ENCODE results near the gene MRPL43.
A peak's percentile ranks its signal among the peaks of the same experiment; 100 is the strongest.

The MRPL43 gene

DNA sequence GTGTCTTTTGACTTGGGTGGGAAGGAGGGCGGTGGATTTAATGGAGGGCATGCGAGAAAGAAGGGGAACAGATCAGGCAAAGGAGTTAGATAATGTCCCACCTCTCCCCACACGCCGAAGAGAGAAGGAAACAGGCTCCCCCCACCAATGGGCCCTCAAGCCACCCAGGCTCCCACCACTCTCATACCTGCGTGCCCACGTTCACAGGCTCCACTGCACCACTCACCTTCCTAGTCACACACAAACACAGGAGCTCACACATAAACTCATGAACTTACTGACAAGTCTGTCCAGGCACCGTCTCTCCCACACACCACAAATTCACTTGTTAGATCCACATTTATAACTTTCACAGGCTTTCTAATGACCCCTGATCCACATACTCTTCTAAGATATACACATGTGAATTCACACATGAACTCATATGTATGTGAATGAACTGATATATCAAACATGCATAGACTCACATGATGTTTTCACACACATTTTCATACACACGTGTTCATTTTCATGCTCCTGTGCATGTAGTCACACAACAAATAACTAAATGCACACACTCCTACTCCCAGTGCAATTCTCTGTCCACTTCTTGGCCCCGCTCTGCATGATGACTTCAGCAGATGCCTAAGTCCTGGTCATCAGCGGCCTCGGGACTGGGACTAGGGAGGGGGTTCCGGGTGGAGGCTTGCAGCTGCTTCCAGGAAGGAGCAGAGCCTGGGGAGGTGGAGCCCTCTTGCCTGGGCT, 13.8 kb upstream of the MRPL43 start:
- H3K27ac ChIP-seq = peak overlapping the region; percentile 96
- TF ChIP-seq, protein P1, sequence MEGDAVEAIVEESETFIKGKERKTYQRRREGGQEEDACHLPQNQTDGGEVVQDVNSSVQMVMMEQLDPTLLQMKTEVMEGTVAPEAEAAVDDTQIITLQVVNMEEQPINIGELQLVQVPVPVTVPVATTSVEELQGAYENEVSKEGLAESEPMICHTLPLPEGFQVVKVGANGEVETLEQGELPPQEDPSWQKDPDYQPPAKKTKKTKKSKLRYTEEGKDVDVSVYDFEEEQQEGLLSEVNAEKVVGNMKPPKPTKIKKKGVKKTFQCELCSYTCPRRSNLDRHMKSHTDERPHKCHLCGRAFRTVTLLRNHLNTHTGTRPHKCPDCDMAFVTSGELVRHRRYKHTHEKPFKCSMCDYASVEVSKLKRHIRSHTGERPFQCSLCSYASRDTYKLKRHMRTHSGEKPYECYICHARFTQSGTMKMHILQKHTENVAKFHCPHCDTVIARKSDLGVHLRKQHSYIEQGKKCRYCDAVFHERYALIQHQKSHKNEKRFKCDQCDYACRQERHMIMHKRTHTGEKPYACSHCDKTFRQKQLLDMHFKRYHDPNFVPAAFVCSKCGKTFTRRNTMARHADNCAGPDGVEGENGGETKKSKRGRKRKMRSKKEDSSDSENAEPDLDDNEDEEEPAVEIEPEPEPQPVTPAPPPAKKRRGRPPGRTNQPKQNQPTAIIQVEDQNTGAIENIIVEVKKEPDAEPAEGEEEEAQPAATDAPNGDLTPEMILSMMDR (IDR thresholded peaks at IDR 0.05) = no peak
- no peak for TF ChIP-seq ZFX (IDR thresholded peaks at IDR 0.05; ENCODE audit: borderline replicate concordance)

DNA sequence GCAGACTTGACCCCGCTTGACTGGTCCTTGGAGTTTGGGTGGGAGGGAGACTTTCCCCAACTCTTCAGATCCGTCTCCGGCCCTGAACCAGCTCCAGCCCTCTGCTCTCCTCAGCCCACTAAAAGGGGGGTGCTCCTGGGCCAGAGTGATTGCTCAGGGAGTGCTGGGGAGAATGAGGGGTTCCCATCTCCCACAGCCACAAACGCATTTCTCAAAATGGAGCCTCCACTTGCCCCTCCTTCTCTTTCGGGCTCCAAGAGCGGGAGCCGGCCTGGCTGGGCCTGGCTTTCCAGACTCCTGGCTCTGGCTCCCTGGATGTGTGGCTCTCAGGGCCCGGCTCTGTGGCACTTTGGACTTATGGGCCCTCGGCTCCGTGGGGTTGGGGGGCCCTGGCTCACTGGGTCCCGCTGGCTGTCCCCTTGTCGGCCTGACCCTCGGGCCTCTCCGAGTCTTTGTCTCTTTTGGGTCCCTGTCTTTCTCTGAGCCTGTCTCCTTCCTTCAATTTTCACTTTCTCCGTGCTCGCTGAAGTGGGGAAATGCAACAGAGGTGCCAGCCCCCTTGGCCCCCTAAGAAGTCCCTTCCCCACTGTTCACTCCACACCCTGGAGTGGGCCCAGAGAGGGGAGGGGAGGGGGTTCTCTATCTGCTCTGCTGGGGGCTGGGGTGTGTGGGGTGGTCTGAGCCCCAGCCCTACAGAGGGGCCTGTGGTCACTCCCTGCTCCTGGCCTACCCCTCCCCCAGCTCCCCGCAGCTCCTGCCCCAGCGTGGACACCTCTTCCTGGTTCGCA, 13.0 kb upstream of the MRPL43 start:
- peak overlapping the region; percentile 96 for H3K27ac ChIP-seq
- TF ChIP-seq, protein P1 (IDR thresholded peaks at IDR 0.05) = no peak
- no peak for TF ChIP-seq ZFX (IDR thresholded peaks at IDR 0.05; ENCODE audit: borderline replicate concordance)

DNA sequence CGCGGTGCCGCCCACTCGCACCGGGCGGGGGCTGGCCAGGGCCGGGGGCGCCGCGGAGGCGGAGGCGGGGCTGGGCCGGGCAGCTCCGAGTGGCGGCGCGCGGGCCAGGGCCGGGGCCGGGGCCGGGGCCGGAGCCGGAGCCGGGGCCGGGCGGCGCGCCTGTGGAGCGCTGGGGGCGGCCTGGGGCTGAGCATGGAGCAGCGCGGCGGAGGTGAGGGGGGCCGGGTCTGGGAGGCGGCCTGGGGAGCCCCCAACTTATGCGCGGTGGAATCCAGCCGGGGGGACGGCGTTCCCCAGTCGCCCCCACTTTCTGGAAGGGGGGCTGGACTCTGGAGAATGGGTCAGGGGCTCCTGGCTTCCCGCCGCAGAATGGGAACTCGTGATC, 12.4 kb upstream of the MRPL43 start, which contains the start of gene LZTS2:
TSS of gene LZTS2 (plus strand) at position 67 of the 385 bp plus-strand sequence. CDS start 2,731 bp downstream, outside the sequence.
- TF ChIP-seq, protein P1 (IDR thresholded peaks at IDR 0.05) = no peak
- no peak for TF ChIP-seq ZFX (IDR thresholded peaks at IDR 0.05; ENCODE audit: borderline replicate concordance)
- peak within 1 kb of the TSS; percentile 96 for H3K27ac ChIP-seq

DNA sequence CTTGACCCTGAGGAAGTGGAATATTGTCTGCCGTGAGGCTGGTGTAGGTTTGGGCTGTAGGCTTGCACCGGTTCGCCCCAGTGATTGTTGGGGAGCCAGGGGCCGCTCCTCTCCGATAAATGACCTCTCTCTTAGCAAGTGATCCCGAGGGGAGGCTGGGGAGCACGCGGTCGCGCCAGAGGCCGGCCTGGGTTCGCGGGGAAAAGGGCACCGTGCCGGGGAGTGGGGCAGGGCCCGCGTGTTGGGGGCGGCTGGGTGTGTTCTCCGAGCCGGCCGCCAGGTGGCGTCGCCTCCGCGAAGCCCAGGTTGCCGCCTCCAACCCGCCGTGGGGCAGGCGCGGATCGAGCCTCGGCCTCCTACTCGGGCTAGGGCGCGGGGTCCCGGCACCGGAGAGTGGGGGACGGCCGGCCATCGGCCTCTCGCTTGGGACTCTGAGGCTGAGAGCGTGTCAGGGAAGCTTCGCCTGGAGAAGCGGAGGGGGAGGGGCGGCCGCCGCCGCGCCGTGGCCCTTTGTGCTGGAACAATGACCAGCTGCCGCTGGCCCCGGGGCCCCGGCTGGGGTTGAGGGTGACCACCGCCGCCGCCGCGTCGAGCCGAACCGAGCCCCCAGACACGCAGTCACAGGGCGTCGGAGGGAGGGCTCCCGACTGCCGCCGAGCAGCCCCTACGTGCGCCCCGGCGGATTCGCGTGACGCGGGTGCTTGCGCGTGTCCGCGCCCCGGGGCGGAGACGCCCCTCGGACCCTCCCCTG, 11.9 kb upstream of the MRPL43 start:
- peak overlapping the region; percentile 96 for H3K27ac ChIP-seq
- TF ChIP-seq ZFX (IDR thresholded peaks at IDR 0.05; ENCODE audit: borderline replicate concordance) = no peak
- TF ChIP-seq, protein P1 (IDR thresholded peaks at IDR 0.05) = peak; percentile 95

DNA sequence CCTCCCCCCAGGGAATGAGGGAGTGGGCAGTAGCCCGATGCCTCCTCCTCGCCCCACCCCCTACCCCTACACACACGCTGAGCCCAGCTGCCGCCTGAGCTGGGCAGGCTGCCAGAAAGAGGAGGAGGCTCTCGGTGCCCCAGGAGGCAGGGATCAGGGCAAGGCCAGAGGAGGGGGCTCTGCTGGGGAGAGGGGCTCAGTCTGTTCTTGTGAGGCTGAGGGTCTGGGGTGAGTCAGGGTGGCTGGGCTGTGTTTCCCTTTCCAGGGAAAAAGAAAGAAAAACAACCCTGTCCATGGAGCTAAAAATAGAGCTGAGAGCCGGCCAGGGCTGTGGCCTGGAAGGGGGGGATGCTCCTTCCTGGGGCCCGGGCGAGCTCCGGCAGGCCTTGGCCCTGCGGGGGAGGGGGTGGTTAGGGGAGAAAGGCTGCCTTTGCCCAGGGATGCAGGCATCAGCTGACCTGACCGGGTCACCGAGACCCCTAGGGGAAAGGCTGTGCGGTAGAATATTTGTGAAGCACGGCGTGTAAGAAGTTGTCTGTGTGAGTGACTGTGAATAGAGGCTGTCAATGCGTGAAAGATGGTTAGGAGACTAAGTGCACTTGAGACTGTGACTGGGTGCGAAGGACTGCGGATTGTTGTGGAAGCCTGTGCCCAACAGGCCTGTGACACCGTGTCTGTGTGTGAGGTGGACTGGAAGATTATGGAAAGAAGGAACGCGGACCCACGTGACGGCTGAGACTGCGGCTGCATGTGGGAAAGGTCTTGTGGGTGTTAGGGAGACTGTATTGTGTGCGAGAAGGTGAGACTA, 11.1 kb upstream of the MRPL43 start:
- peak overlapping the region; percentile 96 for H3K27ac ChIP-seq
- no peak for TF ChIP-seq ZFX (IDR thresholded peaks at IDR 0.05; ENCODE audit: borderline replicate concordance)
- TF ChIP-seq, protein P1 (IDR thresholded peaks at IDR 0.05) = no peak

DNA sequence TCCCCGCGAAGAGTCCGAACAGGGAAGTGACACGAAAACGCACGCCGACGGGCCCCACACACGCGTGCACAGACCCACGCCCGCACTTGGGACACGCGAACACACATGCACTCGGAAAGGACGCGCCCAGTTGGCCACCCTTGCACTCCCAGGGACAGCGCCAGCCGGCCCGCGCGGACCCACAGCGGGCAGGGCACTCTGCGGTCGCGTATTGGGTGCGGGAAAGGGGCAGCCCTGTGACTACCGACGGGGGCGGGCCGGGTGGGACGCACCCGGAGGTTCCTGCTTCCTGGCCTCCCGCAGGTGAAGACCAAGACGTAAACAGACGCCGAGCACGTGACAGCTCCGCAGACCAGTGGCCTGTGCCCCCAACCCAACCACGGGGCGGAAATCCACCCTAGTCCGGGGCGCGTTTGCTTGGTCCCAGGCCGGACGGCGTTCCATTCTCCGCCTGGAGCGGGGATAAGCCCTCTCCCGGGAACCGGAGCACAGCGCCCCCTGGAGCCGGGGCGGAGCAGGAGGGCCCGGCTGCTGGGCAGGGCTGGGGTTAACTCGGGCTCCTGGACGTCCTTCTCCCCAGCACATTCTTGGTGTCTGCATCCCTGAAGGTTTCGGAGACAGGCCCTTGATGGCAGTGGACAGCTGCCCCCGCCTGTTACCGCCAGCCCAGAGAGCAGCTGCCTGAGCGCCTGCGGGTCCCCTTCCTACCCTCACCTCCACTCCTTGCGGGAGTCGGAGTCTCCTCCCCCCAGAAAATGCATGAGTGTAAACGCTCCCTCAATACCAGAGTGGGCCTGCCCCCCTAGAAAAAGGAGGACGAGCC, 10.3 kb upstream of the MRPL43 start:
- TF ChIP-seq ZFX (IDR thresholded peaks at IDR 0.05; ENCODE audit: borderline replicate concordance) = no peak
- TF ChIP-seq, protein P1 (IDR thresholded peaks at IDR 0.05) = peak; percentile 91
- peak overlapping the region; percentile 96 for H3K27ac ChIP-seq
